ENCODE data around the gene RAC2.
"Not testable (repeated sequence)": the region's sequence is repeated elsewhere in the genome, so short reads cannot be mapped to it uniquely, and the experiment has no call there.

RAC2 gene

DNA sequence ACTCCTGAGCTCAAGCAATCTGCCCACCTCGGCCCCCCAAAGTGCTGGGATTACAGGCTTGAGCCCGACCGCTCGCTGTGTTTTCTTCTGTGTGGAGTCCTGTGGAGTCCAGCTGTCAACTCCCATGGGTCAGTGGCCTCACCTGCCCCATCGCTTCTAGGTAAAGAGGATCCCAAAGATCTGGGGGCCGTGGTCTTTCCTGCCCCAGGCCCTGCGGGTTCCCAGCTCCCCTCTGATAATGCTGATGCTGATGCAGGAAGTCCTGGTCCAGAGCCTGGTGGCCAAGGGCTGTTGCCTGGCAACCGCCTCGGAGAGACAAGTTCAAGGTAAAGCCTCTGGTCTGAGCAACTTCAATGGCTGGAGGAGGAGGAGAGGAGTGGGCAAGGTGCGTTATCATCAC is 41.4 kb downstream of the RAC2 start:
- DNase-seq, result no peak

DNA sequence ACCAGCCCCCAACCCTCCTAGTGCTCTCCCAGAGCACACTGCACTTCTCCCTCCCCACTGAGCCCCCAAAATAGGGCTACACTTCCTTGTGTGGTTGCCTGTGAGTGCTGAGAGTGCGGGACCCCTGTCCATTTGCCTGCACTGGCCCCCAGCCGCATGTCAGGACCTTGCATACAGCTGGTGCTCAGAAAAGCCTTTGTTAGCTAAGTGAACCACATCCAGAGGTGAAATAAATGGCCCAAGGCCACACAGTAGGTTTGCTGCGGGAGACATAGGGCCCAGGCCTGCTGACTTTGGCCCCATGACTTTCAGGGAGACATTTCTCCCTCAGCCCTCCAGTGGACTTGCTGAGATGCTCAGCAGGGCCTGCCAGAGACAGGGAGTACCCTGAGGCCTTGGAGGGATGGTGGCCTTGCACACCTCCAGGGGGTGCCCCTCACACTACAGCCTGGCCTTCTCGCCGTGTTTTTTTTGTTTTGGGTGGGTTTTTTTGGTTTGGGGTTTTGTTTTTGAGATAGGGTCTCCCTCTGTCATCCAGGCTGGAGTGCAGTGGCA is 42.0 kb downstream of the RAC2 start:
- no peak for DNase-seq

DNA sequence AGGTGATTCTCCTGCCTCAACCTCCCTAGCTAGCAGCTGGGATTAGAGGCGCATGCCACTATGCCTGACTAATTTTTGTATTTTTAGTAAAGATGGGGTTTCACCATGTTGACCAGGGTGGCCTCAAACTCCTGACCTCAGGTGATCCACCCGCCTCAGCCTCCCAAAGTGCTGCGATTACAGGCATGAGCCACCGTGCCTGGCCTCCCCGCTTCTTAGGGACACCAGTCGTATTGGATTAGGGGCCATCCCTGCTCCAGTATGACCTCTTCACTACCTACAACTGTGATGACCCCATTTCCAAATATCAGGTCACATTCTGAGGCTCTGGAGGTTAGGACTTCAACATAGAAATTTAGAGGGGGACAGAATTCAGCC is 42.6 kb downstream of the RAC2 start:
- not testable (repeated sequence) for DNase-seq

GRCh38 chr22:37199760-37200108 is 44.3 kb downstream of the RAC2 start:
- DNase-seq, result no peak

GRCh38 chr22:37199103-37199759 is 44.8 kb downstream of the RAC2 start:
- DNase-seq, result peak; percentile 100

- DNase-seq, result peak; percentile 93
Measured at GRCh38 chr22:37198258-37199102, 45.6 kb downstream of the RAC2 start.

GRCh38 chr22:37197451-37198257 is 46.4 kb downstream of the RAC2 start:
- DNase-seq, result no peak

DNA sequence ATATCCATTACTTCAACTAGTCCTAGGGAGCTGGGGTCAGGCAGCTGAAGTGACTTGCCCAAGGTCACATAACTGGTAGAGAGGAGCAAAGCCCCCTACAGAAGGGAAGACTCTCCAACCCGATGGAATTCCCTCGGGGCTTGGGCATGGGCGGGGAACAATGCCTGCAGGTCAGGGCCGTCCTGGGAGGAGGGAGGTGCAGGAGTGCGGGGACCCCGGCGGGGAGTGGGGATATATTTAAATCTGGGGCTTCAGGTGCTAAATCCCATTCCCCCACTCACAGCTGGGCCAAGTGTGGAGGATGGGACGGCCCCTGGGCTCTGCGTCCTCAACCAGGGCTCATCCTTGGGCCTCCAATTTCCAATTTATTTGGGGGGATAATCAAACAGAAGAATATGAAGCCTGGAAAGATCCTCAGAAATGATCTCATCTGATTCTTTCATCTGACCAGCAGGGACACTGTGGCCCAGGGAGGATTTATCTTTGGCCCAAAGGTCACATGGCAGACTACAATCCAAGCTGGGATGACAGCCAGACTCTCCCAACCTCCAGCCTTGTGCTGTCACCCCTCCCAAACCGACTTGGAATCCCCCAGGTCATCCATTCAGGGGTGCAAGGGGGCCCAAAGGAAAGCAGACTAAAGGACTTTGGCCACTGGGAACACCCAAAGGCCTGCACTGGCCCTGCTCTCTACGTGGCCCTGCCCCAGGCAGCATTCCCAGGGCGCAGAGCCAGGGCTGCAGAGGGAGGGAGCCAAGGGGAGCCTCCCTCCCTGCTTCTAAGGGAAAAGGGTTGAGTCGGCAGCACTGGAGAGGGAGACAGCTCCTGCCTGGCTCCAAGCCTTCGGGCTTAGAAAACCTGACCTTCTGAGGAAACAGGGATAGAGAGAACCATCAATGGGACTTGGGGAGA is 47.3 kb downstream of the RAC2 start:
- DNase-seq, result no peak

GRCh38 chr22:37195921-37196320 is 48.1 kb downstream of the RAC2 start:
- no peak for DNase-seq

- DNase-seq, result no peak
Measured at GRCh38 chr22:37194750-37195149, 49.3 kb downstream of the RAC2 start.

DNA sequence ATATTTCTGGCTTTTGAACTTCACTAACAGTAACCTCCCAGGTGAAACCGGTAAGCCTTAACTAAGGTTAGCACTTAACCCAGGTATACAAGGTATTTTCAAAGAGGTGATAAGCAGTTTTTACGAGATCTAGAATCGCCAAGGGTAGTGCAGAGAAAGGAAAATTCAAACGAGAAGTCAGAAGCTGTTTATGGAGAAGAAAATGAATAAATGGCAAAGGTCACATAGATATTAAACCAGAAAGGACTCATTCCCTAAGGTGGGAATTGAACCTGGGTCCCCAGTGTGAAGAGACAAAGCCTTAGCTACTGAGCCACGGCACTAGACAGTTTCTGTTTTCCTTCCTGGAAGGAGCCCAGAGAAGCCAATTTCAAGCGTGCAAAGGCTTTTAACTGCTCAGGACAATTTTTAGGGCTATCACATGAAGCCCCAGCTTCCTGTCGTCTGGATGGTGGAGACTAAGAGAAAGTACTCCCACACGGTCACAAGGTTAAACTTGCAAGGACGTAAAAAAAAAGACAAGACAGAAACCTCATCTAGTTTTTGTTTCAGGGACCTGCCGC is 50.4 kb downstream of the RAC2 start:
- DNase-seq, result peak; percentile 75

GRCh38 chr22:37192741-37193140 is 51.3 kb downstream of the RAC2 start:
- no peak for DNase-seq

GRCh38 chr22:37192204-37192603 is 51.9 kb downstream of the RAC2 start:
- DNase-seq, result no peak

GRCh38 chr22:37190262-37190780 is 53.7 kb downstream of the RAC2 start:
- no peak for DNase-seq

DNA sequence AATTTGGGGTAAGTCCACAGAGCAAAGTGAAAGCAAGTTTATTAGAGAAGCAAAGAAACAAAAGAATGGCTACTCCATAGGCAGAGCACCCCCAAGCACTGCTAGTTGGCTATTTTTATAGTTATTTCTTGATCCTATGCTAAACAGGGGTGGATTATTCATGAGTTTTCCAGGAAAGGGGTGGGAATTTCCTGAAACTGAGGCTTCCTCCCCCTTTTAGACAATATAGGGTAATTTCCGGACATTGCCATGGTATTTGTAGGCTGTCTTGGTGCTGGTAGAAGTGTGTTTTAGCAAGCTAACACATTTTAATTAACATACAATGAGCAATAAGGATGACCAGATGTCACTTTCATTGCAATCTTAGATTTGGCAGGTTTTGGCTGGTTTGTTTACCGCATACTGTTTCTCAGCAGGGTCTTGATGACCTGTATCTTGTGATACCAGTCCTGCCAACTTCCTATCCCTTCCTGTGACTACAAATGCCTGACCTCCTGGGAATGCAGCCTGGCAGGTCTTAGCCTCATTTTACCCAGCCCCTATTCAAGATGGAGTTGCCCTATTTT is 55.1 kb downstream of the RAC2 start:
- no peak for DNase-seq

DNA sequence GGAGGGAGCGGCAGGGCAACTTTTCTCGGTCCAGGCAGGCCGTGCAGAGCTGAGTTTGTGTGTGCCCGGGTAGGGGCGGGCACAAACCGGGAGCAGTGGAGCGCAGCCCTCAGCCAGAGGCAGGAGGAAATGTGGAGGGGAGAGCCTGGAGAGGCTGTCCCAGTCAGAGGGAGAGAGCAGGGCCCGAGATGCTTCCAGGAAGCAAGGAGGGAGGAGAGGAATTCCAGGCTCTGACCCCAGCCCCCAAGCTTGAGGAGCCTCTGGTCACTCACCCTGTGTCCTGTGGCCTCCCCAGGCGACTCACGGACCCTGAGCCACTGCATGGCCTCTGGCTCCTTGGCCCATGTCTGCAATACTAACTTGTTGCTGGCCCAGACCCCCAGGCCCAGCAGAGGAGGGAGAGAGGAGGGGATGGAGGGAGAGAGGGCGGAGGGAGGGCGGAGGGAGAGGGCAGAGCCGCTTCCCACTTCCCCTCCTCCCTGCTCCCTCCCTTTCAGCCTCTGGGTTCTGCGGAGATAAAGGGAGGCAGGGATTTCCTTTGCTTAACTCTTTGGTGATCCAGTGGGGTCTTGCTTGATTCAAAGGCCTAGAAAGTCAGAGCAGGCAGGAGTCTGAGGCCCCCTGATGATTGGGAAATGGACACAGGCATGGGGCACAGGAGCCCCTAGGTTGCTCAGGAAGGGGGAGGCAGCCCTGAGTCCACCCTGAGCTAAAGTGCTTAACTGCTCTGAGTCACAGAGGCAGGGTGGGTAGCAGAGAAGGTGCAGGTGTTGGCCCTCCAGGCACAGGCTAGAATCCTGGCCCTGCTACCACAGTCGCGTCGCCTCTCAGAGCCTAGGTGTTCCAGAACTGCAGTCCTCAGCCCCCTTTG is 55.9 kb downstream of the RAC2 start, which contains the start of gene C1QTNF6:
C1QTNF6 (minus strand) TSS at position 357 of the 871 bp plus-strand sequence; CDS start at position 323, 34 bp downstream.
- DNase-seq, result no peak

DNA sequence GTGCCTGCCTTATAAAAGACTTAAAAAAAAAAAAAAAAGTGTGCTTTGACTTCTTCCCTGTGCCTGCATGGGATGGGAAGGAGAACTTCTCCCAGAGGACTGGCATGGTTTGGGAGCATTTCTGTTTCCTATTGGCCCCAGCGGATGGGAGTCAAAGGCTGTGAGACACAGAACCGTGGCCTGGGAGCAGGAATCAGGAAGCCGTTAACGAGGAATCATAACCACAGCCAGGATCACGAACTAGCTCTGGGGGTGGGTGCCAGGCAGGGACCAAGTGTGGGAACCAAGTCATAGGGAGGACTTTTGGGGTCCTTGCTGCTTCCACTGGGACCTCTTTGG is 56.5 kb downstream of the RAC2 start:
- DNase-seq, result no peak

GRCh38 chr22:37186997-37187522 is 57.0 kb downstream of the RAC2 start:
- no peak for DNase-seq

DNA sequence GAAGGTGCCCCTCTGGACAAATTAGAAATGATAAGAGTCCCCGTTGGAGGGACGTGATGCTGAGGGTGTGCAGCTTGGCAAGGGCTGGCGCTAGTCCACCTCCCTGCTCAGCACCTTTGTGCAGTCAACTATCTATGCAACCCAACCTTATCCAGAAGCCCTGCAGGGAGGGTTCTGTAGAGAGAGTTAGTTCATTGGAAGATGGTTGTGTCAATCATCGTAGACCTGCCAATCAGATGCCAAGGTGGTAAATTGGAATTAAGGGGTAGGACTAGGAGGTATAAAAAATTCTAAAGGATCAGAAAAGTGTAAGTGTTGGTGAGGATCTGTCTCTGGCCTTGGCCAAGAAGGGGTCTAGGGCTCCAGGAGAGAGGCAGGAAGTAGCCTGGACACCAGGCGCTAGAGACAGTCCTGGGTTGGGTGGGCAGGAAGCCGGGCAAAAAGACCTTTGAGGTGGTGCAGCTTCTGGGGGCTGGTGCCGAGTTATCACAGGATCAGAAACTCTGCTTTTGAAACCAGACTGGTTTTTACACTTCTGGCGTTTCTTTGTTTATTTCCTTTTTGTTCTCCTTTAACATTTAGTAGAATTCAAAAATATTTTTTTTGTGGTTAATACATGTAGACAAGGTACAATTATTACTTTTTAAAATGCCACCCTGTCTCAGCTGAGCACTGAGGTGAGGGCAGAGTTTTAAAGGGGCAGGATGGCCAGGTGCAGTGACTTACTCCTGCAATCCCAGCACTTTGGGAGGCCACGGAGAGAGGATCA is 57.7 kb downstream of the RAC2 start:
- DNase-seq, result peak; percentile 64

All from activated CD4-positive, alpha-beta T cell treated with anti-CD3 and anti-CD28 coated beads, Interleukin-2, Interleukin-6, amounts not matched to agents 100 ng/mL and 50 ng/mL, durations not matched to agents 16 hours and 8 hours (primary cell).